C4-2B (cell line): ENCODE data around the gene ATP5ME.
"Not testable (repeated sequence)": the region's sequence is repeated elsewhere in the genome, so short reads cannot be mapped to it uniquely, and the experiment has no call there.

Experiments used
- H3K27ac ChIP-seq: fragments of 450-650 bp; 2 replicates; pipeline ENCODE4 v1.5.1; 2017
- CTCF ChIP-seq: fragments of 450-650 bp; conservative IDR thresholded peaks from 2 replicates; pipeline ENCODE4 v1.5.1; 2017; ENCODE audit warnings: mild to moderate bottlenecking
- ZFX ChIP-seq: fragments of 450-650 bp; IDR thresholded peaks from 2 replicates; pipeline ENCODE4 v1.6.1; 2017

Gene ATP5ME

GRCh38 chr4:649293-649625 is 24.8 kb downstream of the ATP5ME start:
- TF ChIP-seq ZFX, result no peak
- TF ChIP-seq CTCF, result no peak
- H3K27ac ChIP-seq, result no peak overlapping the region

GRCh38 chr4:648579-649292 is 25.3 kb downstream of the ATP5ME start:
- no peak for TF ChIP-seq ZFX
- TF ChIP-seq CTCF, result no peak
- no peak overlapping the region for H3K27ac ChIP-seq

GRCh38 chr4:647481-647880 is 26.6 kb downstream of the ATP5ME start:
- no peak overlapping the region for H3K27ac ChIP-seq

GRCh38 chr4:646460-646859 is 27.6 kb downstream of the ATP5ME start:
- no peak overlapping the region for H3K27ac ChIP-seq
- TF ChIP-seq ZFX, result no peak
- no peak for TF ChIP-seq CTCF

More at GRCh38 chr4:647481-647880, 26.6 kb downstream of the ATP5ME start:
- TF ChIP-seq CTCF (no peak), ZFX (no peak)

GRCh38 chr4:642366-642765 is 31.7 kb downstream of the ATP5ME start:
- H3K27ac ChIP-seq, result not testable (repeated sequence)

- H3K27ac ChIP-seq, result no peak overlapping the region
- no peak for TF ChIP-seq ZFX
- TF ChIP-seq CTCF, result no peak
Measured at GRCh38 chr4:637536-638280, 36.4 kb downstream of the ATP5ME start.

GRCh38 chr4:636628-637159 is 37.4 kb downstream of the ATP5ME start:
- TF ChIP-seq ZFX (no peak), CTCF (no peak)
- H3K27ac ChIP-seq, result no peak overlapping the region
